ENCODE data around the gene SLC46A3.
"Not testable (repeated sequence)": the region's sequence is repeated elsewhere in the genome, so short reads cannot be mapped to it uniquely, and the experiment has no call there.

The SLC46A3 gene

GRCh38 chr13:28744091-28744536 is 25.3 kb upstream of the SLC46A3 start:
- TF ChIP-seq CTCF (IDR thresholded peaks at IDR 0.05; ENCODE audit: borderline replicate concordance, control extremely low read depth, extremely low read depth, insufficient read depth, missing control alignments) = no peak
- in situ Hi-C loops (cut with MboI; ENCODE audit: low sequenced_read_pairs, unreplicated experiment) = no loop called here
- no peak for DNase-seq (ENCODE audit: low spot score)

GRCh38 chr13:28743499-28744083 is 24.8 kb upstream of the SLC46A3 start:
- DNase-seq (ENCODE audit: low spot score) = no peak
- in situ Hi-C loops (cut with MboI; ENCODE audit: low sequenced_read_pairs, unreplicated experiment) = no loop called here
- TF ChIP-seq CTCF (IDR thresholded peaks at IDR 0.05; ENCODE audit: borderline replicate concordance, control extremely low read depth, extremely low read depth, insufficient read depth, missing control alignments) = no peak

GRCh38 chr13:28743020-28743419 is 24.2 kb upstream of the SLC46A3 start:
- in situ Hi-C loops (cut with MboI; ENCODE audit: low sequenced_read_pairs, unreplicated experiment) = no loop called here
- TF ChIP-seq CTCF (IDR thresholded peaks at IDR 0.05; ENCODE audit: borderline replicate concordance, control extremely low read depth, extremely low read depth, insufficient read depth, missing control alignments) = no peak
- no peak for DNase-seq (ENCODE audit: low spot score)

- in situ Hi-C loops (cut with MboI; ENCODE audit: low sequenced_read_pairs, unreplicated experiment); DNase-seq (ENCODE audit: low spot score): not testable (repeated sequence)
Measured at GRCh38 chr13:28742445-28742844, 23.7 kb upstream of the SLC46A3 start.

- no peak for TF ChIP-seq CTCF (IDR thresholded peaks at IDR 0.05; ENCODE audit: borderline replicate concordance, control extremely low read depth, extremely low read depth, insufficient read depth, missing control alignments)
- in situ Hi-C loops (cut with MboI; ENCODE audit: low sequenced_read_pairs, unreplicated experiment) = no loop called here
- DNase-seq (ENCODE audit: low spot score) = peak; percentile 28
Measured at GRCh38 chr13:28741084-28741491, 22.3 kb upstream of the SLC46A3 start.

- no peak for TF ChIP-seq CTCF (IDR thresholded peaks at IDR 0.05; ENCODE audit: borderline replicate concordance, control extremely low read depth, extremely low read depth, insufficient read depth, missing control alignments)
- in situ Hi-C loops (cut with MboI; ENCODE audit: low sequenced_read_pairs, unreplicated experiment) = no loop called here
- no peak for DNase-seq (ENCODE audit: low spot score)
Measured at GRCh38 chr13:28739376-28739775, 20.6 kb upstream of the SLC46A3 start.

GRCh38 chr13:28735481-28736029 is 16.8 kb upstream of the SLC46A3 start:
- no peak for TF ChIP-seq CTCF (IDR thresholded peaks at IDR 0.05; ENCODE audit: borderline replicate concordance, control extremely low read depth, extremely low read depth, insufficient read depth, missing control alignments)
- in situ Hi-C loops (cut with MboI; ENCODE audit: low sequenced_read_pairs, unreplicated experiment) = no loop called here
- no peak for DNase-seq (ENCODE audit: low spot score)
